ENCODE results near the gene BTBD16. TPM values are rescaled to one million over a fixed set of nuclear protein-coding genes. Genes with fewer than 3 reads are reported as not detected.

Gene BTBD16
- total and polyA plus RNA-seq, 10 of the 15 experiments (the other 5 are each of a cell fraction or from before 2014, with no cell fraction given), result 0.11 TPM; not detected in 9

DNA sequence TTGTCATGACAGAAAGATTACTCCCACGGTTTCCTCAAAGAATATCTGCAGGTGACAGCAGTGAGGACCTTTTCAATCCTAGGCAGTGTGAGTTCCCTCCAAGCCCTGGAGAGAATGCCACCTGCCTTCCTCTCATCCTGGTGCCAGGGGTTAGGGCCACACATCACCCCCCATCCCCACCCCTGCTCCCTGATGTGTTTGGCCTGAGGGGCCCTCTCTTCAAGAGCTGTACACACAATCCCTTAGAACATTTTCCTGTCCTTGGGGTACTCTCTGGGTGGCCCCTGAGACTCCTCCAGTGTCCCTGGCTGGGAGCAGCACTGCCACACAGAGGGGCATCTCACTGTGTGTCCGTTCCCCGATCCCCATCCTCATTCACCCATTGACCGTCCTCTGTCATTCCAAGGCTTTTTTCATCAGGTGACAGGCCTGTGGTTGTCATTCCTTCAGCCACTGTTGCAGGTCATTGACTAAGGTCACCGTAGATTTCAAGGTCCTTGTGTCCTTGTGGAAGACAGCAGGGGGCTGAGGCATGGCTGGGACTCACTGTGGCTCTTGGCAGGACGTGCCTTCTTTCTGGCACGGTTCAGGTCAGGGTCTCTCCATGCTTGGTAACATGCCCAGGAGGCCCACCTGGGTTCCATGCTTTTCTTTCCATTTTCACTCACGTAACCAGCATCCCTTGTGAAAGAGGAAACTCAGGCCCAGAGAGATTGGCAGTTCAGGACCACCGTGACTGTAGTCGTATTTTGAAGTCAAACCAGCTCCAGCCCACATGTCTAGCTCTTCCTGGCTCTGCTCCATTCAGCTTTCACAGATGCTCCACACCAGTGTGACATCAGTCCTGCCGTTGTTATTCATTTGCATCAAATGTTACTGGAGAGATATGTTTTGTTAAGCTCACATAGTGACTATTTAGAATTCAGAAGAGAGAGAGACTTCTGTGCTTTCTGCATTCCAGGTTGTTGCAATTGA is 26.8 kb upstream of the BTBD16 start (continued):
- TF ChIP-seq NRF1 (conservative IDR thresholded peaks at IDR 0.05; ENCODE audit: low read depth, low read length) (no peak), TCF3 (IDR thresholded peaks at IDR 0.05; ENCODE audit: borderline replicate concordance, insufficient read depth, low read depth, low read length) (no peak), ZBTB11 (CRISPR knock-in tag; IDR thresholded peaks at IDR 0.05) (no peak), GABPA (IDR thresholded peaks at IDR 0.05; ENCODE audit: low read depth) (no peak)

DNA sequence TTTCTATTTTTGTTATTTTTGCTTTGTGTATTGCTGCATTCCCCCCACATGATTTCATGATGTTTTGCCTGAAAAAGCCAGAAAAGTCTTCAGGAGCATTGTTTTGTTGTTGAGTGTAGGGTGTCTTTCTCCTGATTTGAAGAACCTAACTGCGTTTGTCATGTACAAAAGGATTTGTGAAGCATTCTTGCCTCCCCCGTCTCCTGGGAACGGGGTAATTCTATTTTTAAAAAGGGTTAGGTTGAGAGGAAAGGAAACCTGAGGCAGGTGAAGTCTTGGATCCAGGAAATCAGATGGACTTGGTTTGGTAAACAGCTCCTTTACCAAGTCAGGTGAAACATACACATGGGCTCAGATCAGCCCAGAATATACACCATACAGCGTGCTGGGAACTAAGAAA is 26.0 kb upstream of the BTBD16 start:
- H3K79me2 ChIP-seq (ENCODE audit: control insufficient read depth, insufficient read depth, low read length), result no peaks in the 10 kb centered on the region
- no peak overlapping the region for H3K27ac ChIP-seq (ENCODE audit: control insufficient read depth, insufficient read depth)
- ATAC-seq (no peak), DNase-seq (ENCODE audit: low read depth, low spot score) (no peak), FAIRE-seq (no peak)
- intact Hi-C loops (cut with micrococcal nuclease; ENCODE audit: unreplicated experiment), result no loop called here
- H3K9ac ChIP-seq (ENCODE audit: control insufficient read depth, insufficient read depth, low read length), result no peak overlapping the region
- WGBS (ENCODE audit: insufficient coverage, insufficient replicate concordance, low lambda C conversion rate, missing lambda C conversion rate), result 1% methylated on average over 4 of the region's 4 CpGs
- H3K4me1 ChIP-seq (ENCODE audit: control insufficient read depth, insufficient read depth, low read length), result no peaks in the 10 kb centered on the region
- ChIA-PET SMC1A (ENCODE audit: uncharacterized antibody, unreplicated experiment) (no interaction called here), POLR2A (no interaction called here), CTCF (no interaction called here), RAD21 (ENCODE audit: unreplicated experiment) (no interaction called here)
- H3K36me3 ChIP-seq (ENCODE audit: control insufficient read depth in 2 of 2, insufficient read depth in 2 of 2, low read length in 1 of 2), result no peaks in the 10 kb centered on the region
- no peak overlapping the region for H3K4me2 ChIP-seq (ENCODE audit: control insufficient read depth, insufficient read depth)
- 0 out of 4 replicates have a peak, but pooled peaks cover 0 to 1% of the 10 kb centered on the region in 2 experiments for H3K27me3 ChIP-seq (replicated peaks in 1 of 2; ENCODE audit: control insufficient read depth in 2 of 2, insufficient read depth in 2 of 2, low read length in 1 of 2)
- in situ Hi-C loops (cut with MboI), result no loop called here
- no peaks in the 10 kb centered on the region for H3K9me3 ChIP-seq (replicated peaks; ENCODE audit: control insufficient read depth, insufficient read depth, low read length)
- BruUV-seq (replicated peaks), result no TSS peak
- no peak overlapping the region for H2AFZ ChIP-seq (ENCODE audit: control insufficient read depth, low read depth, low read length)
- TF ChIP-seq FOS (IDR thresholded peaks at IDR 0.05; ENCODE audit: borderline replicate concordance, extremely low read depth, insufficient read length), result no peak
- TF ChIP-seq YY1 (IDR thresholded peaks at IDR 0.05; ENCODE audit: low read depth, low read length), result no peak
- no peak for TF ChIP-seq CBX3 (IDR thresholded peaks at IDR 0.05; ENCODE audit: borderline replicate concordance, low read depth)
- no peak for TF ChIP-seq ZBTB11 (CRISPR knock-in tag; IDR thresholded peaks at IDR 0.05)
- TF ChIP-seq RELB (IDR thresholded peaks at IDR 0.05; ENCODE audit: low read depth), result no peak
- no peak for TF ChIP-seq BMI1 (IDR thresholded peaks at IDR 0.05; ENCODE audit: borderline replicate concordance)
- TF ChIP-seq ESRRA (IDR thresholded peaks at IDR 0.05; ENCODE audit: low read length), result no peak
- H3K4me3 ChIP-seq, result no peak overlapping the region
- no peaks in the 10 kb centered on the region for H4K20me1 ChIP-seq (ENCODE audit: control insufficient read depth, insufficient read depth)
